ENCODE measurements around the gene ORAI1.
"Not testable (repeated sequence)": the region's sequence is repeated elsewhere in the genome, so short reads cannot be mapped to it uniquely, and the experiment has no call there.

The ORAI1 gene

DNA sequence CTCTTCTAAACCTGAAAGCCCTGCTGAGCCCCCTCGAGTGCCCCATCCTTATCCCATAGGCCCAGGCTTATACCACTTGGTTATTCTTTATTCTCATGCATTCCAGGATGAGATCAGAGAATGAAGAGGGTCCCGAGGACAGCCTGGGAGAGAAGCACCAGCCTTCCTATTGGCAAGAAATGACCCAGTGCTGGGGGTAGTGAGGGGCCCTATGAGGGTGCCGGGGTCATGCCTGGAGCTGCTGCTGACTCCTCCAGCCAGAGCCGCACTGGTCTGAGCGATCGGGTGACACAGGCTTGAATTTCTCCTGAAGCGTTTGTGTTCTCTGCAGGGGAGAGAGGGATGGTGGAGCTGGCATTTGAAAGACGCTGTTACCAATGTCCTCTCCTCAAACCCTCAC, 25.0 kb downstream of the ORAI1 start:
- DNase-seq: no peak

- DNase-seq: no peak
These were observed 26.6 kb downstream of the ORAI1 start for GRCh38 chr12:121652767-121653497.

DNA sequence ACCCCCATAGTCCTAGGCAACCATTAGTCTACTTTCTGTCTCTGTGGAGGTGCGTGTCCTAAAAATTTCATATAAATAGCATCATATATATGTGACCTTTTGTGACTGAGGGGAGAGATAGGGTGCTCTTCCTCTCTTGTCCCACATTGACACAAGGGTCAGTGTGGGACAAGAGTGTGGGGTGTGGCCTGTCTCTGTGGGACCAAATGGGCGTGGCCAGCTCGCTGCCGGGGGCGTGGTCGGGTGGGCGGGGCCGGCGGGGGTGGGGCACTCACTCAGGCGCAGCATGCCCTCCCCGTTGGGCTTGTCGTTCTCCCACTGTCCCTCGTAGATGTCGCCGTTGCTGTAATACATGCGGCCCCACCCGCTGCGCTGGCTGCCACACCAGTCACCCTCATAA, 27.7 kb downstream of the ORAI1 start:
- DNase-seq: no peak

- no peak for DNase-seq
These were observed 29.8 kb downstream of the ORAI1 start for GRCh38 chr12:121656122-121656521.

DNA sequence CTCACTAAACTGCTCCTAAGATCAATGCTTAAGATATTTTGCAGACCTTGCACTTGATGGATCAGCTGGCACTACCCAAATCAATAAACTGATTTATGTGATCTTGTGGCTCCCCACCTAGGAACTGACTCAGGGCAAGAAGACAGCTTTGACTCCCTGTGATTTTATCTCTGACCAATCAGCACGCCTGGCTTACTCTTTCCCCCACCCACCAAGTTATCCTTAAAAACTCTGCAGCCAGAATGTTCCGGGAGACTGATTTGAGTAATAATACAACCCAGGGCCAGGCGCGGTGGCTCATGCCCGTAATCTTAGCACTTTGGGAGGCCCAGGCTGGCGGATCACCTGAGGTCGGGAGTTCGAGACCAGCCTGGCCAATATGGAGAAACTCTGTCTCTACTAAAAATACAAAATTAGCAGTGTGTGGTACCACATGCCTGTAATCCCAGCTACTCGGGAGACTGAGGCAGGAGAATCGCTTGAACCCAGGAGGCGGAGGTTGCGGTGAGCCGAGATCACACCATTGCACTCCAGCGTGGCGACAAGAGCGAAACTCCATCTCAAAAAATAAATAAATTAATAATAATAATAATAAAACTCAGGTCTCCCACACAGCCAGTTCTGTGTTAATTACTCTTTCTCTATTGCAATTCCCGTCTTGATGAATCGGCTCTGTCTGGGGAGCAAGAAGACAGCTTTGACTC, 31.1 kb downstream of the ORAI1 start:
- no peak for DNase-seq

DNA sequence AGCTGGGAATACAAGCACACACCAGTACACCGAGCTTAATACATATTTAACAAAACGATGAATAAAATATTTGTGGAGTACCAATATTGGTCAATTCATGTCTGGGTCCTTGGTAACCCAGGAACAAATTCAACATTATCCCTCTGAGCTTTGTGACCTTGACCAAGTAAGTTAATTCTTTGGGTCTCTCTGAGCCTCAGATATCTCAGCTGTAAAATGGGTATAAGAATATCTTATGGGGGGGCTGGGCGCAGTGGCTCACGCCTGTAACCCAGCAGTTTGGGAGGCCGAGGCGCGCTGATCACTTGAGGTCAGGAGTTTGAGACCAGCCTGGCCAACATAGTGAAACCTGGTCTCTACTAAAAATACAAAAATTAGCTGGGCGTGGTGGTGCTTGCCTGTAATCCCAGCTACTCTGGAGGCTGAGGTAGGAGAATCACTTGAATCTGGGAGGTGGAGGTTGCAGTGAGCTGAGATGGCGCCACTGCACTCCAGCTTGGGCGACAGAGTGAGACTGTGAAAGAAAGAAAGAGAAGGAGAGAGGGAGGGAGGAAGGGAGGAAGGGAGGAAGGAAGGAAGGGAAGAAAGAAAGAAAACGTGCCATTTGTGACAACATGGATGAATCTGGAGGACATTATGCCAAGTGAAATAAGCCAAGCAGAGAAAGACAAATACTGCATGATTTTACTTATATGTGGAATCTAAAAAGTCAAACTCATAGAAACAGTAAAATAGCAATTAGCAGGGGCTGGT, 35.2 kb downstream of the ORAI1 start:
- not testable (repeated sequence) for DNase-seq

- DNase-seq: no peak
These were observed 37.2 kb downstream of the ORAI1 start for GRCh38 chr12:121663610-121663929.

DNA sequence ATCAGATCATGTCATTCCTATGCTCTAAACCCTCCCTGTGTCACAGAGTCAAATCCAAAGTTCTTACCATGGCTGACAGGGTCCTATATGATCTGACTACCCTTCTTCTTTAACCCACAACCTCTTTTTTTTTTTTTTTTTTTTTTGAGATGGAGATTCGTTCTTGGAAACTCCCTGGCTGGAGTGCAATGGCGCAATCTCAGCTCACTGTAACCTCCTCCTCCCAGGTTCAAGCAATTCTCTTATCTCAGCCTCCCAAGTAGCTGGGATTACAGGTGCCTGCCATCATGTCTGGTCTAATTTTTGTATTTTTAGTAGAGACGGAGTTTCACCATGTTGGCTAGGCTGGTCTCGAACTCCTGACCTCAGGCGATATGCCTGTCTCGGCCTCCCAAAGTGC, 40.5 kb downstream of the ORAI1 start:
- DNase-seq: not testable (repeated sequence)

- no peak for DNase-seq
These were observed 42.6 kb downstream of the ORAI1 start for GRCh38 chr12:121668750-121669520.

- no peak for DNase-seq
These were observed 43.2 kb downstream of the ORAI1 start, which contains the start of gene MORN3 for GRCh38 chr12:121669521-121669900. MORN3 (minus strand) TSS chr12:121669654; CDS start chr12:121669483, 171 bp downstream.

- peak; percentile 54 for DNase-seq
These were observed 46.7 kb downstream of the ORAI1 start for GRCh38 chr12:121673013-121673511.

- DNase-seq: no peak
These were observed 49.9 kb downstream of the ORAI1 start for GRCh38 chr12:121676190-121676589.

DNA sequence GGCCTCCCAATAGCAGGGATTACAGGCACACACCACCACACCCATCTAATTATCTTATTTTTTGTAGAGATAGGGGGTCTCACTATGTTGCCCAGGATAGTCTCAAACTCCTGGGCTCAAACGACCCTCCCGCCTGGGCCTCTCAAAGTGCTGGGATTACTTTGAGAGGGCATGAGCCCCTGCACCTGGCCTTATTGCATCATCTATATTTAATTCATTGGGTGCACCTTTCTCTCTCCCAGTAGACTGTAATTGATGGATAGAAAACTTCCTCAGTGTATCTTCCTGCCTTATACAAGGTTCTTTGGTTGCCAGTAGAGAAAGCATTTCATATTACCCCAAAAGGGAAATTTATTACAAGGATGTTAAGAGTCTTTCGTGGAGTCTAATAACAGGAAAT, 52.0 kb downstream of the ORAI1 start:
- DNase-seq: no peak

GRCh38 chr12:121678716-121679300, 52.5 kb downstream of the ORAI1 start:
- no peak for DNase-seq

- not testable (repeated sequence) for DNase-seq
These were observed 53.4 kb downstream of the ORAI1 start for GRCh38 chr12:121679661-121680197.

DNA sequence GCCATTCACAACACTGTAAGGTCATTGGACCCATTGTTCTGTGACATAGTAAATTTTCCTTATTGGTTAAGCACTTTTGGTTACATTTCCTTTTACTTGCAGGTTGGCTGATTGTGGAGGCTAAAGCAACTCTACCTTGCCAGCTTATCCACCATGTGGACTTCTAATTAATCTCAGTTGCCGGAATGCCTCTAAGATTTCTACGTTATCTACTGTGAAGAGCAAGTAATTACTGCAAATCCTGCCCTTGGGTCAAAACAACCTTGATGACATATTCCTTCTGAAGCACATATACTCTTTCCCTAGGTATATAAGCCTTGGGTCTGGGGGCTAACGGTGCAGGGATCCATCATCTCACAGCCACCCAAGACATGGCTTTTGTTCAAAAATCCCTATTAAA, 62.6 kb downstream of the ORAI1 start:
- no peak for DNase-seq

DNA sequence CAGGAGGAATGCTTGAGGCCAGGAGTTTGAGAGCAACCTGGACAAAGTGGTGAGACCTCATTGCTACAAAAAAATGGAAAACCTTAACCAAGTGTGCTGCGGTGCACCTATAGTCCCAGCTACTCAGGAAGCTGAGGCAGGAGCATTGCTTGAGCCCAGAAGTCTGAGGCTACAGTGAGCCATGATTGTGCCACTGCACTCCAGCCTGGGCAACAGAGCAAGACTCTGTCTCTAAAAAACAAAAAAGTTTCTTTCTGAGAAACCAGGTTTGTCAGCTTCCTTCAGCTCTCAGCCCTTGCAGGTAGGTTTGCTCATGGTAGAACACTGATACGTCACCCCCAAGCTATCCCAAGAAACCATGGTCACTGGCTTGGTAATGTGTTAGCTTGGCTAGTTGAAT, 63.1 kb downstream of the ORAI1 start:
- DNase-seq: no peak

Measured in NCI-H2029 (cell line).